Large intestine (tissue), 3 donors: Measurements from ENCODE around the gene AKT3. TPM values are rescaled to one million over a fixed set of nuclear protein-coding genes. Genes with fewer than 3 reads are reported as not detected.
"Not testable (repeated sequence)": the region's sequence is repeated elsewhere in the genome, so short reads cannot be mapped to it uniquely, and the experiment has no call there.

ENCODE experiments used
- DNase-seq, 2 donors: peaks; one replicate each; pipeline versions ENCODE4 v3.0.0 to v3.0.0-alpha.2; 2013
- H3K27ac ChIP-seq: one replicate; pipeline ENCODE4 v1.5.1; 2013; ENCODE audit warnings: low read length
- H3K27me3 ChIP-seq: 2 replicates; pipeline ENCODE4 v1.6.1; 2013; ENCODE audit warnings: low read length; ENCODE audit not compliant: control insufficient read depth, insufficient read depth
- H3K36me3 ChIP-seq: 2 replicates; pipeline ENCODE4 v1.6.1; 2013; ENCODE audit warnings: low read length; ENCODE audit not compliant: control insufficient read depth, insufficient read depth
- H3K4me1 ChIP-seq: one replicate; pipeline ENCODE4 v1.6.1; 2013; ENCODE audit warnings: low read length; ENCODE audit not compliant: control insufficient read depth, insufficient read depth
- H3K4me3 ChIP-seq: one replicate; pipeline ENCODE4 v1.5.1; 2013; ENCODE audit warnings: low read length
- H3K9me3 ChIP-seq: one replicate; pipeline ENCODE4 v1.6.1; 2013; ENCODE audit warnings: mild to moderate bottlenecking, low read depth, low read length, moderate library complexity; ENCODE audit not compliant: control insufficient read depth
- WGBS: methylation state at CpG from one replicate; pipeline ENCODE4 v1.1.5; 2013; ENCODE audit warnings: low lambda C conversion rate; ENCODE audit not compliant: insufficient coverage; 5-methylcytosine and 5-hydroxymethylcytosine counted together
- polyA plus RNA-seq: library from polyadenylated mRNA; unstranded; fragments of 120-200 nt; gene quantifications from one replicate; pipeline ENCODE4 v1.2.1, GENCODE V29; 2013

AKT3 gene
- polyA plus RNA-seq, 1 donor = 14.0 TPM

- no peaks in the 10 kb centered on the region for H3K4me1 ChIP-seq
- no peaks in the 10 kb centered on the region for H3K9me3 ChIP-seq
- no peaks in the 10 kb centered on the region for H3K36me3 ChIP-seq
- no peak overlapping the region for H3K4me3 ChIP-seq
- no peak for DNase-seq
- 100% methylated on average over 1 of the region's 2 CpGs for WGBS
- no peak overlapping the region for H3K27ac ChIP-seq
- H3K27me3 ChIP-seq = no peaks in the 10 kb centered on the region
Observed at GRCh38 chr1:243594455-243594854, 255.6 kb downstream of the AKT3 start.

DNA sequence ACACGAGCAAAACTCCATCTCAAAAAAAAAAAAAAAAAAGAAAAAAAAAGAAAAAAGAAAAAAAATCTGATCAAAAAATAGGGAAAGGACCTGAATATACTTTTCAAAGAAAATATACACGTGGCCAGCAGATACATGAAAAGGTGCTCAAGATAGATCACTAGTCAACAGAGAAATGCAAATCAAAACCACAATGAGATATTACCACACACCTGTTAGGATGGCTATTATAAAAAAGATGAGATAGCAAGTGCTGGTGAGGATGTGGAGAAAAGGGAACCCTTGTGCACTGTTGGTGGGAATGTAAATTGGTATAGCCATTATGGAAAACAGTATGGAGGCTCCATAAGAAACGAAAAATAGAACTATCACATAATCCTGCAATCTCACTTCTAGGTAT, 260.8 kb downstream of the AKT3 start:
- not testable (repeated sequence) for H3K4me3 ChIP-seq, H3K9me3 ChIP-seq, H3K36me3 ChIP-seq, H3K27ac ChIP-seq, H3K4me1 ChIP-seq, DNase-seq, H3K27me3 ChIP-seq
- no CpG with 5 or more reads among the region's 3 CpGs for WGBS

GRCh38 chr1:243587823-243588560, 262.1 kb downstream of the AKT3 start:
- no peaks in the 10 kb centered on the region for H3K4me1 ChIP-seq
- no peak overlapping the region for H3K27ac ChIP-seq
- H3K36me3 ChIP-seq = no peaks in the 10 kb centered on the region
- H3K4me3 ChIP-seq = no peak overlapping the region
- DNase-seq = no peak
- peaks cover 4% of the 10 kb centered on the region for H3K9me3 ChIP-seq
- H3K27me3 ChIP-seq = no peaks in the 10 kb centered on the region
- WGBS = 90% methylated on average over 3 of the region's 4 CpGs

GRCh38 chr1:243587285-243587684, 262.8 kb downstream of the AKT3 start:
- Histone ChIP-seq H3K27ac (no peak overlapping the region), H3K4me1 (no peaks in the 10 kb centered on the region), H3K36me3 (no peaks in the 10 kb centered on the region), H3K4me3 (no peak overlapping the region), H3K27me3 (no peaks in the 10 kb centered on the region), H3K9me3 (peaks cover 4% of the 10 kb centered on the region)
- 100% methylated on average over 1 of the region's 12 CpGs for WGBS
- no peak for DNase-seq

GRCh38 chr1:243585982-243586381, 264.1 kb downstream of the AKT3 start:
- no CpG with 5 or more reads among the region's 1 CpG for WGBS
- no peaks in the 10 kb centered on the region for H3K27me3 ChIP-seq

DNA sequence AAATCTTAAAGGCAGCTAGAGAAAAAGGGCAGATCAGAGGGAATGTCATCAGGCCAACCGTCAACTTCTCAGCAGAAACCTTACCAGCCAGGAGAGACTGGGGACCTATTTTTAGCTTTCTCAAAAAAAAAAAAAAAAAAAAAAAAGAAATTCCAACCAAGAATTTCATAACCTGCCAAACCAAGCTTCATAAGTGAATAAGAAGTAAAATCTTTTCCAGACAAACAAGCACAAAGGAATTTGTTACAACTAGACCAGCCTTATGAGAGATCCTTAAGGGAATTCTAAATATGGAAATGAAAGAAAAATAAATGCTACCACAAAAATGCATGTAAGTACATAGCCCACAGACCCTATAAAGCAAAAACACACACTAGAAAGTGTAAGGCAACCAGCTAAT, 267.7 kb downstream of the AKT3 start:
- no CpG with 5 or more reads among the region's 1 CpG for WGBS
- H3K36me3 ChIP-seq = no peaks in the 10 kb centered on the region
- no peak for DNase-seq

More at GRCh38 chr1:243585982-243586381, 264.1 kb downstream of the AKT3 start:
- DNase-seq = no peak
- H3K36me3 ChIP-seq = no peaks in the 10 kb centered on the region
- H3K4me3 ChIP-seq = no peak overlapping the region
- H3K27ac ChIP-seq = no peak overlapping the region
- no peaks in the 10 kb centered on the region for H3K4me1 ChIP-seq
- H3K9me3 ChIP-seq = peaks cover 11% of the 10 kb centered on the region

GRCh38 chr1:243580984-243581383, 269.1 kb downstream of the AKT3 start:
- Histone ChIP-seq H3K4me1 (no peaks in the 10 kb centered on the region), H3K36me3 (no peaks in the 10 kb centered on the region), H3K4me3 (no peak overlapping the region), H3K9me3 (peaks cover 11% of the 10 kb centered on the region), H3K27me3 (no peaks in the 10 kb centered on the region), H3K27ac (no peak overlapping the region)
- no CpG with 5 or more reads among the region's 1 CpG for WGBS
- DNase-seq = no peak

More for the DNA sequence above, 267.7 kb downstream of the AKT3 start:
- Histone ChIP-seq H3K9me3 (peaks cover 11% of the 10 kb centered on the region), H3K27me3 (no peaks in the 10 kb centered on the region), H3K4me1 (no peaks in the 10 kb centered on the region), H3K27ac (no peak overlapping the region), H3K4me3 (no peak overlapping the region)

DNA sequence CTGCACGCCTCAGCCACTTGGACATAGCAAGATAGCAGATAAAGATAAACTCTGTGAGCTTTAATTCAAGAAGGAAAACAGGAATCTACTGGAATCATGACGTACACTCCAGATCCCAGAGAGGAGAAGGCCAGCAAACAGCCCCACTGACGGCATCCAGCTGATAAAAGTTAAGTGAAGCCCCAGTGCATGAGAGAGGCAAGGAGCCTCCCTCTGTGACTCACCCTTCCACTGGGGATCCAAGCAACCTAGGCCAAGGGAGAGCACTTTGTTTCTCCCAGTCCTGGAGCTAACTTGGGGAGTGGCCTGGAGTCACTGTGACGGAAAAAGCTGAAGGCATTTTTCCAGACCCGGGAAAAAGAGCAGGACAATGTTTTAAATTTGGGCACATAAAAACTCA, 270.0 kb downstream of the AKT3 start:
- no peaks in the 10 kb centered on the region for H3K4me1 ChIP-seq
- no peaks in the 10 kb centered on the region for H3K36me3 ChIP-seq
- H3K4me3 ChIP-seq = no peak overlapping the region
- no CpG with 5 or more reads among the region's 5 CpGs for WGBS
- H3K27ac ChIP-seq = no peak overlapping the region
- peaks cover 11% of the 10 kb centered on the region for H3K9me3 ChIP-seq
- no peak for DNase-seq
- no peaks in the 10 kb centered on the region for H3K27me3 ChIP-seq

DNA sequence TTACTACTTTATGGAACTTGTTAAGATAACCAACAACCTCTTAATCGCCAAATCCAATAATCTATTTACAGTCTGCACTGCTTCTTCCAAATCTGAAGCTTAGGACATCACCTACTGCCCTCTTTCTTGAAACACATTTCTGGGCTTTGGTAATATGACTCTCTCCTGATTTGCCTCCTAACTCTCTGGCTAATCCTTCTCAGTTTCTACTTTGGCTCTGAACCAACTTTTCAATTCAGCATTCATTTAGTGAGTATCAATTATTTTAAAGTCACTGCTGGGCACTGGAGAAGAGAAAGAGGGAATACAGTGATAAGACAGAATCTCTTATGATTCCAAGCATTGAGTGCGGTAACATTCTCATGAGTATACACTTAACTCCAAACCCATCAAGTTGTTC, 275.0 kb downstream of the AKT3 start:
- 100% methylated on average over 2 of the region's 2 CpGs for WGBS
- no peaks in the 10 kb centered on the region for H3K9me3 ChIP-seq

GRCh38 chr1:243572940-243573339, 277.1 kb downstream of the AKT3 start:
- 81% methylated on average over 4 of the region's 7 CpGs for WGBS
- Histone ChIP-seq H3K36me3 (no peaks in the 10 kb centered on the region), H3K9me3 (no peaks in the 10 kb centered on the region), H3K4me3 (no peak overlapping the region), H3K4me1 (no peaks in the 10 kb centered on the region), H3K27me3 (no peaks in the 10 kb centered on the region), H3K27ac (no peak overlapping the region)
- peak in 1 of 2 donors; percentile 1 for DNase-seq

More for the DNA sequence above, 275.0 kb downstream of the AKT3 start:
- Histone ChIP-seq H3K27me3 (no peaks in the 10 kb centered on the region), H3K36me3 (no peaks in the 10 kb centered on the region), H3K4me3 (no peak overlapping the region), H3K27ac (no peak overlapping the region), H3K4me1 (no peaks in the 10 kb centered on the region)
- no peak for DNase-seq

- no peaks in the 10 kb centered on the region for H3K9me3 ChIP-seq
- H3K27ac ChIP-seq = no peak overlapping the region
- no peaks in the 10 kb centered on the region for H3K27me3 ChIP-seq
- H3K36me3 ChIP-seq = no peaks in the 10 kb centered on the region
- DNase-seq = no peak
- H3K4me1 ChIP-seq = no peaks in the 10 kb centered on the region
- WGBS = 78% methylated on average over 2 of the region's 4 CpGs
- H3K4me3 ChIP-seq = no peak overlapping the region
Observed at GRCh38 chr1:243568793-243569192, 281.2 kb downstream of the AKT3 start.
